HEK293 (cell line): ENCODE measurements around the gene HECTD3.

ENCODE experiments used
- CTCF ChIP-seq: fragments of 450-650 bp; formaldehyde crosslinking; IDR thresholded peaks from 2 replicates; pipeline ENCODE4 v1.5.1; 2016; ENCODE audit warnings: missing biosample characterization, missing genetic modification characterization
- PRDM1 ChIP-seq: fragments of 450-650 bp; formaldehyde crosslinking; IDR thresholded peaks from 2 replicates; pipeline ENCODE4; 2016; ENCODE audit warnings: missing biosample characterization, missing genetic modification characterization
- ZNF274 ChIP-seq, 2 experiments: fragments of 200-500 bp in 1 of 2; fragments of 450-650 bp in 1 of 2; sonication (Bioruptor generic) in 1 of 2; formaldehyde crosslinking in 1 of 2; IDR thresholded peaks; 2 replicates each; pipeline versions ENCODE4 v1.5.1 to v1.6.1; 2014 to 2016; ENCODE audit warnings: borderline replicate concordance in 1 of 2, inconsistent platforms in 1 of 2, low read length in 1 of 2, missing biosample characterization in 1 of 2, missing genetic modification characterization in 1 of 2
- ZNF555 ChIP-seq: fragments of 450-650 bp; formaldehyde crosslinking; conservative IDR thresholded peaks from 2 replicates; pipeline ENCODE4 v1.5.1; 2017; ENCODE audit warnings: missing biosample characterization, mild to moderate bottlenecking, missing genetic modification characterization, inconsistent platforms
- ZNF707 ChIP-seq: fragments of 450-650 bp; formaldehyde crosslinking; IDR thresholded peaks from 2 replicates; pipeline ENCODE4 v1.5.1; 2016; ENCODE audit warnings: missing biosample characterization, missing genetic modification characterization

GRCh38 chr1:45047032-45047431 is 35.9 kb upstream of the HECTD3 start:
- TF ChIP-seq ZNF707 (no peak), ZNF274 (IDR thresholded peaks at IDR 0.05; ENCODE audit: low read length) (no peak), ZNF274 (tag by site-specific recombination; IDR thresholded peaks at IDR 0.05; ENCODE audit: borderline replicate concordance) (no peak), CTCF (no peak), ZNF555 (no peak), PRDM1 (tag by site-specific recombination) (no peak)
